ENCODE measurements around the gene COMT.

The COMT gene

GRCh38 chr22:19917389-19918138, 24.0 kb upstream of the COMT start:
- no peak overlapping the region for H3K9ac ChIP-seq (ENCODE audit: low read length)
- H4K8ac ChIP-seq (ENCODE audit: low read length) = no peak overlapping the region
- H3K18ac ChIP-seq (ENCODE audit: low read depth in 1 of 2, low read length in 2 of 2) = no peak overlapping the region
- no peak overlapping the region for H3K4me3 ChIP-seq (ENCODE audit: insufficient read depth in 1 of 2, low read depth in 1 of 2, low read length in 2 of 2)
- H3K9me3 ChIP-seq (ENCODE audit: control insufficient read depth, low read length) = peaks cover 10% of the 10 kb centered on the region
- 89% methylated on average over 12 of the region's 12 CpGs for WGBS
- H3K4ac ChIP-seq (ENCODE audit: low read depth in 1 of 2, low read length in 2 of 2) = no peak overlapping the region
- H2BK15ac ChIP-seq (ENCODE audit: low read depth, poor library complexity, severe bottlenecking) = no peak overlapping the region
- H4K91ac ChIP-seq (ENCODE audit: low read length) = no peak overlapping the region
- no peak overlapping the region for H3K4me2 ChIP-seq (ENCODE audit: low read length, poor library complexity, severe bottlenecking)
- H3K14ac ChIP-seq (ENCODE audit: low read length in 2 of 2) = no peak overlapping the region
- no peak for DNase-seq
- H2BK12ac ChIP-seq (ENCODE audit: low read length in 2 of 2) = no peak overlapping the region
- H3K79me1 ChIP-seq (replicated peaks; ENCODE audit: low read length, poor library complexity, severe bottlenecking) = peaks cover 3% of the 10 kb centered on the region
- peaks cover 44 to 51% of the 10 kb centered on the region in 2 experiments for H3K36me3 ChIP-seq (ENCODE audit: control insufficient read depth in 1 of 2, insufficient read depth in 2 of 2, low read depth in 1 of 2, low read length in 2 of 2)
- H2BK120ac ChIP-seq (ENCODE audit: low read depth, low read length) = no peak overlapping the region
- H3K23ac ChIP-seq (ENCODE audit: low read length in 2 of 2) = no peak overlapping the region
- no peak overlapping the region for H2AK5ac ChIP-seq (ENCODE audit: low read length, severe bottlenecking)
- no peak overlapping the region for H2AFZ ChIP-seq (ENCODE audit: low read depth, low read length)
- no peaks in the 10 kb centered on the region for H3K27me3 ChIP-seq (ENCODE audit: control insufficient read depth in 1 of 2, insufficient read depth in 1 of 2, low read length in 2 of 2)
- H2BK5ac ChIP-seq (ENCODE audit: low read depth, low read length, poor library complexity, severe bottlenecking) = no peak overlapping the region
- no peak overlapping the region for H3K27ac ChIP-seq (ENCODE audit: low read length, poor library complexity, severe bottlenecking)
- no peaks in the 10 kb centered on the region for H3K4me1 ChIP-seq (ENCODE audit: control insufficient read depth, insufficient read depth, low read depth, low read length)

GRCh38 chr22:19918332-19919106, 23.1 kb upstream of the COMT start:
- H2AFZ ChIP-seq (ENCODE audit: low read depth, low read length) = no peak overlapping the region
- H2BK5ac ChIP-seq (ENCODE audit: low read depth, low read length, poor library complexity, severe bottlenecking) = no peak overlapping the region
- peaks cover 9% of the 10 kb centered on the region for H3K9me3 ChIP-seq (ENCODE audit: control insufficient read depth, low read length)
- no peak overlapping the region for H2BK12ac ChIP-seq (ENCODE audit: low read length in 2 of 2)
- H3K14ac ChIP-seq (ENCODE audit: low read length in 2 of 2) = peak overlapping the region in 1 of 2 experiments; percentile 49
- H2BK120ac ChIP-seq (ENCODE audit: low read depth, low read length) = no peak overlapping the region
- WGBS = 85% methylated on average over 23 of the region's 23 CpGs
- H3K27me3 ChIP-seq (ENCODE audit: control insufficient read depth in 1 of 2, insufficient read depth in 1 of 2, low read length in 2 of 2) = no peaks in the 10 kb centered on the region
- no peak overlapping the region for H2AK5ac ChIP-seq (ENCODE audit: low read length, severe bottlenecking)
- H3K36me3 ChIP-seq (ENCODE audit: control insufficient read depth in 1 of 2, insufficient read depth in 2 of 2, low read depth in 1 of 2, low read length in 2 of 2) = peaks cover 43 to 46% of the 10 kb centered on the region in 2 experiments
- no peak overlapping the region for H3K4ac ChIP-seq (ENCODE audit: low read depth in 1 of 2, low read length in 2 of 2)
- no peak overlapping the region for H4K91ac ChIP-seq (ENCODE audit: low read length)
- peaks cover 3% of the 10 kb centered on the region for H3K79me1 ChIP-seq (replicated peaks; ENCODE audit: low read length, poor library complexity, severe bottlenecking)
- no peak overlapping the region for H3K4me3 ChIP-seq (ENCODE audit: insufficient read depth in 1 of 2, low read depth in 1 of 2, low read length in 2 of 2)
- H3K23ac ChIP-seq (ENCODE audit: low read length in 2 of 2) = no peak overlapping the region
- no peak overlapping the region for H3K9ac ChIP-seq (ENCODE audit: low read length)
- no peak overlapping the region for H3K4me2 ChIP-seq (ENCODE audit: low read length, poor library complexity, severe bottlenecking)
- no peak overlapping the region for H4K8ac ChIP-seq (ENCODE audit: low read length)
- H3K18ac ChIP-seq (ENCODE audit: low read depth in 1 of 2, low read length in 2 of 2) = no peak overlapping the region
- H2BK15ac ChIP-seq (ENCODE audit: low read depth, poor library complexity, severe bottlenecking) = no peak overlapping the region
- no peak for DNase-seq
- no peaks in the 10 kb centered on the region for H3K4me1 ChIP-seq (ENCODE audit: control insufficient read depth, insufficient read depth, low read depth, low read length)
- no peak overlapping the region for H3K27ac ChIP-seq (ENCODE audit: low read length, poor library complexity, severe bottlenecking)

- no peak overlapping the region for H3K4ac ChIP-seq (ENCODE audit: low read depth in 1 of 2, low read length in 2 of 2)
- H3K27ac ChIP-seq (ENCODE audit: low read length, poor library complexity, severe bottlenecking) = no peak overlapping the region
- no peak overlapping the region for H2BK15ac ChIP-seq (ENCODE audit: low read depth, poor library complexity, severe bottlenecking)
- H3K23ac ChIP-seq (ENCODE audit: low read length in 2 of 2) = no peak overlapping the region
- no peak overlapping the region for H3K14ac ChIP-seq (ENCODE audit: low read length in 2 of 2)
- peaks cover 33 to 44% of the 10 kb centered on the region in 2 experiments for H3K36me3 ChIP-seq (ENCODE audit: control insufficient read depth in 1 of 2, insufficient read depth in 2 of 2, low read depth in 1 of 2, low read length in 2 of 2)
- H3K4me1 ChIP-seq (ENCODE audit: control insufficient read depth, insufficient read depth, low read depth, low read length) = no peaks in the 10 kb centered on the region
- no peak overlapping the region for H2BK5ac ChIP-seq (ENCODE audit: low read depth, low read length, poor library complexity, severe bottlenecking)
- H2BK12ac ChIP-seq (ENCODE audit: low read length in 2 of 2) = no peak overlapping the region
- no peak overlapping the region for H3K9ac ChIP-seq (ENCODE audit: low read length)
- WGBS = 97% methylated on average over 13 of the region's 13 CpGs
- no peak for DNase-seq
- H3K4me3 ChIP-seq (ENCODE audit: insufficient read depth in 1 of 2, low read depth in 1 of 2, low read length in 2 of 2) = no peak overlapping the region
- H2BK120ac ChIP-seq (ENCODE audit: low read depth, low read length) = no peak overlapping the region
- no peaks in the 10 kb centered on the region for H3K27me3 ChIP-seq (ENCODE audit: control insufficient read depth in 1 of 2, insufficient read depth in 1 of 2, low read length in 2 of 2)
- H3K18ac ChIP-seq (ENCODE audit: low read depth in 1 of 2, low read length in 2 of 2) = no peak overlapping the region
- no peak overlapping the region for H4K91ac ChIP-seq (ENCODE audit: low read length)
- H3K79me1 ChIP-seq (replicated peaks; ENCODE audit: low read length, poor library complexity, severe bottlenecking) = peaks cover 3% of the 10 kb centered on the region
- no peak overlapping the region for H4K8ac ChIP-seq (ENCODE audit: low read length)
- no peak overlapping the region for H2AK5ac ChIP-seq (ENCODE audit: low read length, severe bottlenecking)
- no peak overlapping the region for H3K4me2 ChIP-seq (ENCODE audit: low read length, poor library complexity, severe bottlenecking)
- no peaks in the 10 kb centered on the region for H3K9me3 ChIP-seq (ENCODE audit: control insufficient read depth, low read length)
- no peak overlapping the region for H2AFZ ChIP-seq (ENCODE audit: low read depth, low read length)
These were observed 21.7 kb upstream of the COMT start for GRCh38 chr22:19919701-19920363.

GRCh38 chr22:19921544-19922081, 20.0 kb upstream of the COMT start:
- H3K14ac ChIP-seq (ENCODE audit: low read length in 2 of 2) = no peak overlapping the region
- H3K18ac ChIP-seq (ENCODE audit: low read depth in 1 of 2, low read length in 2 of 2) = no peak overlapping the region
- no peak overlapping the region for H4K8ac ChIP-seq (ENCODE audit: low read length)
- H3K4me1 ChIP-seq (ENCODE audit: control insufficient read depth, insufficient read depth, low read depth, low read length) = no peaks in the 10 kb centered on the region
- no peak overlapping the region for H3K23ac ChIP-seq (ENCODE audit: low read length in 2 of 2)
- no peak overlapping the region for H4K91ac ChIP-seq (ENCODE audit: low read length)
- 75% methylated on average over 3 of the region's 3 CpGs for WGBS
- peaks cover 19 to 31% of the 10 kb centered on the region in 2 experiments for H3K36me3 ChIP-seq (ENCODE audit: control insufficient read depth in 1 of 2, insufficient read depth in 2 of 2, low read depth in 1 of 2, low read length in 2 of 2)
- peaks cover 3% of the 10 kb centered on the region for H3K79me1 ChIP-seq (replicated peaks; ENCODE audit: low read length, poor library complexity, severe bottlenecking)
- no peak overlapping the region for H2AFZ ChIP-seq (ENCODE audit: low read depth, low read length)
- DNase-seq = no peak
- no peaks in the 10 kb centered on the region for H3K27me3 ChIP-seq (ENCODE audit: control insufficient read depth in 1 of 2, insufficient read depth in 1 of 2, low read length in 2 of 2)
- H2BK5ac ChIP-seq (ENCODE audit: low read depth, low read length, poor library complexity, severe bottlenecking) = no peak overlapping the region
- H3K4ac ChIP-seq (ENCODE audit: low read depth in 1 of 2, low read length in 2 of 2) = no peak overlapping the region
- no peak overlapping the region for H2AK5ac ChIP-seq (ENCODE audit: low read length, severe bottlenecking)
- H2BK12ac ChIP-seq (ENCODE audit: low read length in 2 of 2) = no peak overlapping the region
- H3K9me3 ChIP-seq (ENCODE audit: control insufficient read depth, low read length) = no peaks in the 10 kb centered on the region
- H3K9ac ChIP-seq (ENCODE audit: low read length) = no peak overlapping the region
- no peak overlapping the region for H2BK15ac ChIP-seq (ENCODE audit: low read depth, poor library complexity, severe bottlenecking)
- H2BK120ac ChIP-seq (ENCODE audit: low read depth, low read length) = no peak overlapping the region
- no peak overlapping the region for H3K4me3 ChIP-seq (ENCODE audit: insufficient read depth in 1 of 2, low read depth in 1 of 2, low read length in 2 of 2)
- no peak overlapping the region for H3K4me2 ChIP-seq (ENCODE audit: low read length, poor library complexity, severe bottlenecking)
- H3K27ac ChIP-seq (ENCODE audit: low read length, poor library complexity, severe bottlenecking) = no peak overlapping the region
